ENCODE data around the gene NDUFA7. TPM values are rescaled to one million over a fixed set of nuclear protein-coding genes. Genes with fewer than 3 reads are reported as not detected.
"Not testable (repeated sequence)": the region's sequence is repeated elsewhere in the genome, so short reads cannot be mapped to it uniquely, and the experiment has no call there.

The NDUFA7 gene
- polyA plus RNA-seq, 1 donor from 2014 or later = 37.3 TPM

DNA sequence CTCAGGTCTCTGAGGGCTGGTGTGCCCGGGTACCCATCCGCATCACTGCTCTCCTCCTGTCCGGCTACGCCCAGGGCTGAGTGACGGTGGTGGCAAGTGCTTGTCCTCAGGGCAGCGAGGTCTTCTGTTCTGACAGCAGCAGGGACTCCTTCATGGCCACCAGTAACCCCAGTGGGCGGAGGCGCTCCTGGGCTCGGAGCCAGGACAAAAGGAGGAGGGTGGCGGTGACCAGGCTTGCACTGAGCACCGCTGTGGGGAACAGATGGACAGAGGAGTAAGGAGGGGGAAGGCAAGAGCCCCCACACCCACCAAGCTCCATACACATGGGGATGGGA, 18.9 kb downstream of the NDUFA7 start:
- H3K9me3 ChIP-seq (ENCODE audit: low read length) = no peaks in the 10 kb centered on the region
- H2AFZ ChIP-seq (ENCODE audit: low read depth, low read length) = no peak overlapping the region
- no peaks in the 10 kb centered on the region for H3F3A ChIP-seq (ENCODE audit: insufficient read depth, low read length, poor library complexity, severe bottlenecking)
- no peak overlapping the region for H3K4me3 ChIP-seq (ENCODE audit: low read length)
- no peak overlapping the region for H3K27ac ChIP-seq (ENCODE audit: low read length)
- H4K20me1 ChIP-seq (ENCODE audit: insufficient read depth) = no peaks in the 10 kb centered on the region
- no peak overlapping the region for H3K9ac ChIP-seq (ENCODE audit: low read length)
- no peak overlapping the region for H3K4me2 ChIP-seq (ENCODE audit: low read length)
- no peaks in the 10 kb centered on the region for H3K27me3 ChIP-seq (ENCODE audit: insufficient read depth, low read depth, low read length)
- H3K79me2 ChIP-seq (replicated peaks; ENCODE audit: insufficient read depth, low read length) = peaks cover 7% of the 10 kb centered on the region
- TF ChIP-seq SMC3 (conservative IDR thresholded peaks at IDR 0.05; ENCODE audit: poor library complexity) (no peak), EZH2 (IDR thresholded peaks at IDR 0.05; ENCODE audit: borderline replicate concordance, insufficient read depth, low read length, poor library complexity, severe bottlenecking) (no peak), EP300 (conservative IDR thresholded peaks at IDR 0.05; ENCODE audit: poor library complexity, severe bottlenecking) (no peak), POLR2AphosphoS5 (IDR thresholded peaks at IDR 0.05) (no peak), RAD21 (conservative IDR thresholded peaks at IDR 0.05) (no peak), CTCF (IDR thresholded peaks at IDR 0.05; ENCODE audit: poor library complexity, severe bottlenecking) (no peak), MXI1 (conservative IDR thresholded peaks at IDR 0.05; ENCODE audit: poor library complexity, severe bottlenecking) (no peak)
- no peaks in the 10 kb centered on the region for H3K36me3 ChIP-seq (ENCODE audit: insufficient read depth, low read length)
- H3K9me2 ChIP-seq (ENCODE audit: insufficient read depth, low read length) = no peaks in the 10 kb centered on the region

- not testable (repeated sequence) for H4K20me1 ChIP-seq (ENCODE audit: insufficient read depth); H3K4me2 ChIP-seq (ENCODE audit: low read length); H3K36me3 ChIP-seq (ENCODE audit: insufficient read depth, low read length); H2AFZ ChIP-seq (ENCODE audit: low read depth, low read length); H3K27me3 ChIP-seq (ENCODE audit: insufficient read depth, low read depth, low read length); H3K9me2 ChIP-seq (ENCODE audit: insufficient read depth, low read length); H3K4me3 ChIP-seq (ENCODE audit: low read length); H3K9ac ChIP-seq (ENCODE audit: low read length); H3K27ac ChIP-seq (ENCODE audit: low read length); H3K79me2 ChIP-seq (replicated peaks; ENCODE audit: insufficient read depth, low read length); H3K9me3 ChIP-seq (ENCODE audit: low read length); H3F3A ChIP-seq (ENCODE audit: insufficient read depth, low read length, poor library complexity, severe bottlenecking)
Observed at GRCh38 chr19:8291337-8291736, 29.8 kb downstream of the NDUFA7 start.

DNA sequence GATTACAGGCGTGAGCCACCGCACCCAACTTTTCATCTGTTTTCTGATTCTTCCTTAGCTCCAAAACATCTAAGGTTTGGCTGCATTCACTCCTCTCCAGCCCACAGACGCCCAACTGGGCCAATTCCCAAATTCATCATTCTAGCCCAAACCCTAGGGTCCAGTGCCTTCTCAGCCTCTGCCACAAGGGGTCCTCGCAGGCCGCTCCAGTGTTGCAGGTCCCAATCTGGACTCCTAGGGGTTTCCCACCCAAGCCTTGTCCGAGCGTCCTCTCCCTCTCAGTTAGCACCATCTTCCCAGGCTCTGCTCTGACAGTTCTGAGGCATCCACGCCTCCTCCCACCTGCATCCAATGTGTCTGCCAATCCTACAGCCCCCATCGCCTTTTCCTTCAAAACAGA, 44.7 kb downstream of the NDUFA7 start:
- not testable (repeated sequence) for H3F3A ChIP-seq (ENCODE audit: insufficient read depth, low read length, poor library complexity, severe bottlenecking); H3K36me3 ChIP-seq (ENCODE audit: insufficient read depth, low read length); H3K27ac ChIP-seq (ENCODE audit: low read length); H3K79me2 ChIP-seq (replicated peaks; ENCODE audit: insufficient read depth, low read length); H3K4me2 ChIP-seq (ENCODE audit: low read length); H3K9ac ChIP-seq (ENCODE audit: low read length); H3K4me3 ChIP-seq (ENCODE audit: low read length); H3K9me2 ChIP-seq (ENCODE audit: insufficient read depth, low read length); H3K27me3 ChIP-seq (ENCODE audit: insufficient read depth, low read depth, low read length); H3K9me3 ChIP-seq (ENCODE audit: low read length); H4K20me1 ChIP-seq (ENCODE audit: insufficient read depth); H2AFZ ChIP-seq (ENCODE audit: low read depth, low read length)

DNA sequence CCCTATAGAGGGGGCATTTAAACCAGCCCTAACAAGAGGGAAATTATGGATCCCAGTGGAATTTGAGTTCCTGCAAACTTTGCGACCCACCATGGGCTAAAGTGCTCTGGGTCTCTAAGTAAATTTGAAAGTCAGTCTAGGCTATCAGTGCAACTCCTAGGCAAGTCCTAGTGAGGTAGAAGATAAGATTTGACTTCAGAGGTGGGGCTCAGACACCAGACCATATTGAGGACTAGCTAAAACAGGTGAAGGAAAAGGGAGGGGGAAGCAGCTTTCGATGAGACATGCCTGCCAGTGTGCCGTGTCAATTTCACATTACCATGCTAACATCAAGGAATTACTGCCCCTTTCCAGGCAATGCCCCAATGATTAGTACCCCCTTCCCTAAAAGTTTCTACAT, 51.5 kb downstream of the NDUFA7 start:
- Histone ChIP-seq H3K4me2 (ENCODE audit: low read length) (no peak overlapping the region), H3K27ac (ENCODE audit: low read length) (no peak overlapping the region), H3K27me3 (ENCODE audit: insufficient read depth, low read depth, low read length) (no peaks in the 10 kb centered on the region), H2AFZ (ENCODE audit: low read depth, low read length) (no peak overlapping the region), H3K9me2 (ENCODE audit: insufficient read depth, low read length) (no peaks in the 10 kb centered on the region), H4K20me1 (ENCODE audit: insufficient read depth) (no peaks in the 10 kb centered on the region), H3K9me3 (ENCODE audit: low read length) (no peaks in the 10 kb centered on the region), H3K79me2 (replicated peaks; ENCODE audit: insufficient read depth, low read length) (no peaks in the 10 kb centered on the region), H3K9ac (ENCODE audit: low read length) (no peak overlapping the region), H3F3A (ENCODE audit: insufficient read depth, low read length, poor library complexity, severe bottlenecking) (no peaks in the 10 kb centered on the region), H3K4me3 (ENCODE audit: low read length) (no peak overlapping the region), H3K36me3 (ENCODE audit: insufficient read depth, low read length) (no peaks in the 10 kb centered on the region)
- TF ChIP-seq TAF1 (IDR thresholded peaks at IDR 0.05; ENCODE audit: low read depth) (no peak), CTCF (IDR thresholded peaks at IDR 0.05; ENCODE audit: poor library complexity, severe bottlenecking) (no peak), REST (IDR thresholded peaks at IDR 0.05; ENCODE audit: borderline replicate concordance) (no peak), RAD21 (conservative IDR thresholded peaks at IDR 0.05) (no peak), MXI1 (conservative IDR thresholded peaks at IDR 0.05; ENCODE audit: poor library complexity, severe bottlenecking) (no peak), POLR2AphosphoS5 (IDR thresholded peaks at IDR 0.05) (no peak), SMC3 (conservative IDR thresholded peaks at IDR 0.05; ENCODE audit: poor library complexity) (no peak), EP300 (conservative IDR thresholded peaks at IDR 0.05; ENCODE audit: poor library complexity, severe bottlenecking) (no peak), EZH2 (IDR thresholded peaks at IDR 0.05; ENCODE audit: borderline replicate concordance, insufficient read depth, low read length, poor library complexity, severe bottlenecking) (no peak)
